ENCODE results near the gene TRAPPC2L. TPM values are rescaled to one million over a fixed set of nuclear protein-coding genes. Genes with fewer than 3 reads are reported as not detected.

Gene TRAPPC2L
- total RNA-seq, 1 experiment from 2014 or later = 94.1 TPM

DNA sequence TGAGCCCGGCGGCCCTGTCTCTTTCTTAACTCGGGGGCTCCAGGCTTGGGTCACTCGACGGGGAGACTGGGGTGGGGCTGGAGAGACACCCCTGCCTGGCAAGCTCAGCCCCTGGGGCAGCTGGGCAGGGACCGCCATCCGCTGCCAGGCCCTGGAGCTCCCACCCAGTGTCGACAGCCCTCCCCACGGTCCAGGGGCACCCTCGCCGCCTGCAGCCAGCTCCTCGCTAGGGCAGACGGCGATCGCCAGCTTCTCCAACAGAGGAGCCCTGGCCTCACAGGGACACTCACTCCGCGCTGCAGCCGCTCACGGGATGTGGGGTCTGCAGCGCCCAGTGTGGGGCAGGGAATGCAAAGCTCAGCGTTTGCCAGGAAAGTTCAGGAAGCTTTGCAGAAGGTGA, 29.2 kb upstream of the TRAPPC2L start:
- no peak overlapping the region for H3K9ac ChIP-seq (ENCODE audit: low read length)
- H3K36me3 ChIP-seq (ENCODE audit: control insufficient read depth in 1 of 2, insufficient read depth in 2 of 2, low read length in 2 of 2) = no peaks in the 10 kb centered on the region
- H3K27ac ChIP-seq (ENCODE audit: low read depth, low read length) = no peak overlapping the region
- DNase-seq (ENCODE audit: low read depth, low spot score) (no peak), ATAC-seq (no peak)
- H3K4me3 ChIP-seq (replicated peaks in 1 of 2; ENCODE audit: low read depth in 1 of 2, low read length in 2 of 2) = no peak overlapping the region
- no TSS peak for BruUV-seq (replicated peaks)
- TF ChIP-seq POLR2AphosphoS5 (IDR thresholded peaks at IDR 0.05; ENCODE audit: low read depth, low read length) (no peak), ZNF274 (IDR thresholded peaks at IDR 0.05; ENCODE audit: low read depth, low read length) (no peak), EZH2 (IDR thresholded peaks at IDR 0.05) (no peak), YY1 (IDR thresholded peaks at IDR 0.05; ENCODE audit: extremely low read depth, insufficient replicate concordance, low read depth, low read length) (no peak), SIN3A (IDR thresholded peaks at IDR 0.05; ENCODE audit: low read depth) (no peak), RAD21 (IDR thresholded peaks at IDR 0.05; ENCODE audit: low read depth) (no peak), POLR2A (IDR thresholded peaks at IDR 0.05; ENCODE audit: borderline replicate concordance, extremely low read depth, insufficient read depth, insufficient read length) (no peak), EGR1 (IDR thresholded peaks at IDR 0.05; ENCODE audit: low read depth) (no peak), SRF (IDR thresholded peaks at IDR 0.05; ENCODE audit: low read depth) (no peak), JUND (IDR thresholded peaks at IDR 0.05) (no peak), FOSL1 (IDR thresholded peaks at IDR 0.05; ENCODE audit: low read depth) (no peak), TCF7L2 (IDR thresholded peaks at IDR 0.05; ENCODE audit: borderline replicate concordance, extremely low read depth, insufficient read depth, insufficient read length) (no peak), ELF1 (IDR thresholded peaks at IDR 0.05; ENCODE audit: borderline replicate concordance, low read depth) (no peak), CEBPB (IDR thresholded peaks at IDR 0.05; ENCODE audit: low read depth) (no peak), ZFX (IDR thresholded peaks at IDR 0.05) (no peak)
- TF ChIP-seq, protein P1, sequence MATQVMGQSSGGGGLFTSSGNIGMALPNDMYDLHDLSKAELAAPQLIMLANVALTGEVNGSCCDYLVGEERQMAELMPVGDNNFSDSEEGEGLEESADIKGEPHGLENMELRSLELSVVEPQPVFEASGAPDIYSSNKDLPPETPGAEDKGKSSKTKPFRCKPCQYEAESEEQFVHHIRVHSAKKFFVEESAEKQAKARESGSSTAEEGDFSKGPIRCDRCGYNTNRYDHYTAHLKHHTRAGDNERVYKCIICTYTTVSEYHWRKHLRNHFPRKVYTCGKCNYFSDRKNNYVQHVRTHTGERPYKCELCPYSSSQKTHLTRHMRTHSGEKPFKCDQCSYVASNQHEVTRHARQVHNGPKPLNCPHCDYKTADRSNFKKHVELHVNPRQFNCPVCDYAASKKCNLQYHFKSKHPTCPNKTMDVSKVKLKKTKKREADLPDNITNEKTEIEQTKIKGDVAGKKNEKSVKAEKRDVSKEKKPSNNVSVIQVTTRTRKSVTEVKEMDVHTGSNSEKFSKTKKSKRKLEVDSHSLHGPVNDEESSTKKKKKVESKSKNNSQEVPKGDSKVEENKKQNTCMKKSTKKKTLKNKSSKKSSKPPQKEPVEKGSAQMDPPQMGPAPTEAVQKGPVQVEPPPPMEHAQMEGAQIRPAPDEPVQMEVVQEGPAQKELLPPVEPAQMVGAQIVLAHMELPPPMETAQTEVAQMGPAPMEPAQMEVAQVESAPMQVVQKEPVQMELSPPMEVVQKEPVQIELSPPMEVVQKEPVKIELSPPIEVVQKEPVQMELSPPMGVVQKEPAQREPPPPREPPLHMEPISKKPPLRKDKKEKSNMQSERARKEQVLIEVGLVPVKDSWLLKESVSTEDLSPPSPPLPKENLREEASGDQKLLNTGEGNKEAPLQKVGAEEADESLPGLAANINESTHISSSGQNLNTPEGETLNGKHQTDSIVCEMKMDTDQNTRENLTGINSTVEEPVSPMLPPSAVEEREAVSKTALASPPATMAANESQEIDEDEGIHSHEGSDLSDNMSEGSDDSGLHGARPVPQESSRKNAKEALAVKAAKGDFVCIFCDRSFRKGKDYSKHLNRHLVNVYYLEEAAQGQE (IDR thresholded peaks at IDR 0.05; ENCODE audit: low read depth) = no peak
- TF ChIP-seq, protein P2, sequence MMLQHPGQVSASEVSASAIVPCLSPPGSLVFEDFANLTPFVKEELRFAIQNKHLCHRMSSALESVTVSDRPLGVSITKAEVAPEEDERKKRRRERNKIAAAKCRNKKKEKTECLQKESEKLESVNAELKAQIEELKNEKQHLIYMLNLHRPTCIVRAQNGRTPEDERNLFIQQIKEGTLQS (IDR thresholded peaks at IDR 0.05) = no peak
- TF ChIP-seq, protein P3, sequence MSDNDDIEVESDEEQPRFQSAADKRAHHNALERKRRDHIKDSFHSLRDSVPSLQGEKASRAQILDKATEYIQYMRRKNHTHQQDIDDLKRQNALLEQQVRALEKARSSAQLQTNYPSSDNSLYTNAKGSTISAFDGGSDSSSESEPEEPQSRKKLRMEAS (IDR thresholded peaks at IDR 0.05) = no peak
- TF ChIP-seq, protein P4, sequence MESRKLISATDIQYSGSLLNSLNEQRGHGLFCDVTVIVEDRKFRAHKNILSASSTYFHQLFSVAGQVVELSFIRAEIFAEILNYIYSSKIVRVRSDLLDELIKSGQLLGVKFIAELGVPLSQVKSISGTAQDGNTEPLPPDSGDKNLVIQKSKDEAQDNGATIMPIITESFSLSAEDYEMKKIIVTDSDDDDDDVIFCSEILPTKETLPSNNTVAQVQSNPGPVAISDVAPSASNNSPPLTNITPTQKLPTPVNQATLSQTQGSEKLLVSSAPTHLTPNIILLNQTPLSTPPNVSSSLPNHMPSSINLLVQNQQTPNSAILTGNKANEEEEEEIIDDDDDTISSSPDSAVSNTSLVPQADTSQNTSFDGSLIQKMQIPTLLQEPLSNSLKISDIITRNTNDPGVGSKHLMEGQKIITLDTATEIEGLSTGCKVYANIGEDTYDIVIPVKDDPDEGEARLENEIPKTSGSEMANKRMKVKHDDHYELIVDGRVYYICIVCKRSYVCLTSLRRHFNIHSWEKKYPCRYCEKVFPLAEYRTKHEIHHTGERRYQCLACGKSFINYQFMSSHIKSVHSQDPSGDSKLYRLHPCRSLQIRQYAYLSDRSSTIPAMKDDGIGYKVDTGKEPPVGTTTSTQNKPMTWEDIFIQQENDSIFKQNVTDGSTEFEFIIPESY (IDR thresholded peaks at IDR 0.05; ENCODE audit: extremely low read depth, insufficient replicate concordance, low read length) = no peak
- H3K79me2 ChIP-seq (ENCODE audit: insufficient read depth, low read length) = no peaks in the 10 kb centered on the region
- CTCF ChIA-PET = no interaction called here
- H3K4me2 ChIP-seq (ENCODE audit: low read length) = no peak overlapping the region
- H3K4me1 ChIP-seq (ENCODE audit: control insufficient read depth in 1 of 2, insufficient read depth in 2 of 2, low read length in 2 of 2) = peaks cover 0 to 4% of the 10 kb centered on the region in 2 experiments; a peak in 1 of 4 replicates
- intact Hi-C loops (cut with micrococcal nuclease) = no loop called here
- H4K20me1 ChIP-seq (ENCODE audit: insufficient read depth) = no peaks in the 10 kb centered on the region
- no peaks in the 10 kb centered on the region for H3K9me3 ChIP-seq (ENCODE audit: control insufficient read depth in 1 of 2, insufficient read depth in 1 of 2, low read depth in 1 of 2, low read length in 2 of 2)
- no peaks in the 10 kb centered on the region for H3K27me3 ChIP-seq (ENCODE audit: insufficient read depth, low read length)
- POLR2A ChIA-PET = no interaction called here
- H3K9me2 ChIP-seq (ENCODE audit: insufficient read depth) = no peaks in the 10 kb centered on the region
- H2AFZ ChIP-seq (ENCODE audit: low read depth, low read length, poor library complexity, severe bottlenecking) = no peak overlapping the region
- RAD21 ChIA-PET (ENCODE audit: low non-redundant PET in 1 of 2, low total read pairs in 2 of 2, uncharacterized antibody in 2 of 2, unreplicated experiment in 2 of 2) = no interaction called here

All from HCT116 (cell line).